ENCODE measurements around the gene NOBOX. TPM values are rescaled to one million over a fixed set of nuclear protein-coding genes. Genes with fewer than 3 reads are reported as not detected.
"Not testable (repeated sequence)": the region's sequence is repeated elsewhere in the genome, so short reads cannot be mapped to it uniquely, and the experiment has no call there.

Gene NOBOX
- total and polyA plus RNA-seq, 2 donors from 2014 or later, result not detected

- H3K27ac ChIP-seq (ENCODE audit: low read depth in 2 of 2, low read length in 2 of 2); FAIRE-seq; H3K9ac ChIP-seq (ENCODE audit: low read length in 3 of 3); H3K36me3 ChIP-seq (ENCODE audit: control insufficient read depth in 2 of 3, insufficient read depth in 3 of 3, low read length in 3 of 3); intact Hi-C loops (cut with DNase I); H3K27me3 ChIP-seq (ENCODE audit: control insufficient read depth, insufficient read depth, low read length); DNase-seq; H3K4me1 ChIP-seq (ENCODE audit: control insufficient read depth in 2 of 3, insufficient read depth in 2 of 3, low read depth in 1 of 3, low read length in 3 of 3); H3K9me3 ChIP-seq (ENCODE audit: control insufficient read depth in 2 of 3, insufficient read depth in 1 of 3, low read length in 3 of 3); H3K4me3 ChIP-seq (ENCODE audit: low read length in 3 of 3): not testable (repeated sequence)
These were observed 41.4 kb downstream of the NOBOX start for GRCh38 chr7:144362061-144362460.

GRCh38 chr7:144356860-144357259 is 46.6 kb downstream of the NOBOX start:
- H3K36me3 ChIP-seq (ENCODE audit: control insufficient read depth in 2 of 3, insufficient read depth in 3 of 3, low read length in 3 of 3); H3K9me3 ChIP-seq (ENCODE audit: control insufficient read depth in 2 of 3, insufficient read depth in 1 of 3, low read length in 3 of 3); H3K9ac ChIP-seq (ENCODE audit: low read length in 3 of 3); FAIRE-seq; H3K4me1 ChIP-seq (ENCODE audit: control insufficient read depth in 2 of 3, insufficient read depth in 2 of 3, low read depth in 1 of 3, low read length in 3 of 3); H3K27me3 ChIP-seq (ENCODE audit: control insufficient read depth, insufficient read depth, low read length); H3K27ac ChIP-seq (ENCODE audit: low read depth in 2 of 2, low read length in 2 of 2); H3K4me3 ChIP-seq (ENCODE audit: low read length in 3 of 3); intact Hi-C loops (cut with DNase I); DNase-seq: not testable (repeated sequence)

GRCh38 chr7:144356185-144356584 is 47.3 kb downstream of the NOBOX start:
- DNase-seq; H3K9me3 ChIP-seq (ENCODE audit: control insufficient read depth in 2 of 3, insufficient read depth in 1 of 3, low read length in 3 of 3); H3K27me3 ChIP-seq (ENCODE audit: control insufficient read depth, insufficient read depth, low read length); FAIRE-seq; H3K9ac ChIP-seq (ENCODE audit: low read length in 3 of 3); H3K4me3 ChIP-seq (ENCODE audit: low read length in 3 of 3); H3K4me1 ChIP-seq (ENCODE audit: control insufficient read depth in 2 of 3, insufficient read depth in 2 of 3, low read depth in 1 of 3, low read length in 3 of 3); H3K27ac ChIP-seq (ENCODE audit: low read depth in 2 of 2, low read length in 2 of 2); intact Hi-C loops (cut with DNase I); H3K36me3 ChIP-seq (ENCODE audit: control insufficient read depth in 2 of 3, insufficient read depth in 3 of 3, low read length in 3 of 3): not testable (repeated sequence)

- not testable (repeated sequence) for FAIRE-seq; H3K4me3 ChIP-seq (ENCODE audit: low read length in 3 of 3); DNase-seq
These were observed 48.2 kb downstream of the NOBOX start, which contains the start of gene ARHGEF5 for GRCh38 chr7:144355176-144355822. TSS of gene ARHGEF5 (plus strand) at chr7:144355402. CDS start at chr7:144362670, 7,268 bp downstream.

GRCh38 chr7:144351667-144352066 is 51.8 kb downstream of the NOBOX start:
- FAIRE-seq; H3K4me1 ChIP-seq (ENCODE audit: control insufficient read depth in 2 of 3, insufficient read depth in 2 of 3, low read depth in 1 of 3, low read length in 3 of 3); H3K27ac ChIP-seq (ENCODE audit: low read depth in 2 of 2, low read length in 2 of 2); H3K27me3 ChIP-seq (ENCODE audit: control insufficient read depth, insufficient read depth, low read length); H3K9ac ChIP-seq (ENCODE audit: low read length in 3 of 3); H3K9me3 ChIP-seq (ENCODE audit: control insufficient read depth in 2 of 3, insufficient read depth in 1 of 3, low read length in 3 of 3); intact Hi-C loops (cut with DNase I); H3K36me3 ChIP-seq (ENCODE audit: control insufficient read depth in 2 of 3, insufficient read depth in 3 of 3, low read length in 3 of 3); H3K4me3 ChIP-seq (ENCODE audit: low read length in 3 of 3): not testable (repeated sequence)
- DNase-seq, result peak in 1 of 5 donors; percentile 1

More at GRCh38 chr7:144355176-144355822, 48.2 kb downstream of the NOBOX start, which contains the start of gene ARHGEF5:
- H3K4me1 ChIP-seq (ENCODE audit: control insufficient read depth in 2 of 3, insufficient read depth in 2 of 3, low read depth in 1 of 3, low read length in 3 of 3); H3K9me3 ChIP-seq (ENCODE audit: control insufficient read depth in 2 of 3, insufficient read depth in 1 of 3, low read length in 3 of 3); intact Hi-C loops (cut with DNase I); H3K27ac ChIP-seq (ENCODE audit: low read depth in 2 of 2, low read length in 2 of 2); H3K36me3 ChIP-seq (ENCODE audit: control insufficient read depth in 2 of 3, insufficient read depth in 3 of 3, low read length in 3 of 3); H3K9ac ChIP-seq (ENCODE audit: low read length in 3 of 3); H3K27me3 ChIP-seq (ENCODE audit: control insufficient read depth, insufficient read depth, low read length): not testable (repeated sequence)

GRCh38 chr7:144348625-144349024 is 54.9 kb downstream of the NOBOX start:
- H3K36me3 ChIP-seq (ENCODE audit: control insufficient read depth in 2 of 3, insufficient read depth in 3 of 3, low read length in 3 of 3); H3K4me3 ChIP-seq (ENCODE audit: low read length in 3 of 3); H3K9ac ChIP-seq (ENCODE audit: low read length in 3 of 3); H3K27me3 ChIP-seq (ENCODE audit: control insufficient read depth, insufficient read depth, low read length); DNase-seq; H3K4me1 ChIP-seq (ENCODE audit: control insufficient read depth in 2 of 3, insufficient read depth in 2 of 3, low read depth in 1 of 3, low read length in 3 of 3); H3K9me3 ChIP-seq (ENCODE audit: control insufficient read depth in 2 of 3, insufficient read depth in 1 of 3, low read length in 3 of 3); intact Hi-C loops (cut with DNase I); FAIRE-seq; H3K27ac ChIP-seq (ENCODE audit: low read depth in 2 of 2, low read length in 2 of 2): not testable (repeated sequence)

Other genes with a start within 250 kb of the NOBOX start
- 4.9 TPM for gene CTAGE4, start 220.2 kb downstream of the NOBOX start, total RNA-seq
- 4.2 TPM for gene CTAGE4, start 220.2 kb downstream of the NOBOX start, polyA plus RNA-seq (ENCODE audit: insufficient read depth, low read depth, low replicate concordance)
- gene ARHGEF35, start 207.9 kb downstream of the NOBOX start, total RNA-seq, result 22.1 TPM
- 9.5 TPM for gene ARHGEF35, start 207.9 kb downstream of the NOBOX start, polyA plus RNA-seq (ENCODE audit: insufficient read depth, low read depth, low replicate concordance)
- 0.06 TPM for gene OR2A42, start 164.1 kb downstream of the NOBOX start, total RNA-seq
- 0.13 TPM for gene OR2A42, start 164.1 kb downstream of the NOBOX start, polyA plus RNA-seq (ENCODE audit: insufficient read depth, low read depth, low replicate concordance)
- gene OR2A7, start 138.9 kb downstream of the NOBOX start, total RNA-seq, result 12.3 TPM
- 3.5 TPM for gene OR2A7, start 138.9 kb downstream of the NOBOX start, polyA plus RNA-seq (ENCODE audit: insufficient read depth, low read depth, low replicate concordance)
- 4.3 TPM for gene CTAGE8, start 134.4 kb downstream of the NOBOX start, total RNA-seq
- 5.4 TPM for gene CTAGE8, start 134.4 kb downstream of the NOBOX start, polyA plus RNA-seq (ENCODE audit: insufficient read depth, low read depth, low replicate concordance)
- not detected for gene OR2A1, start 91.3 kb downstream of the NOBOX start, total RNA-seq
- gene OR2A1, start 91.3 kb downstream of the NOBOX start, polyA plus RNA-seq (ENCODE audit: insufficient read depth, low read depth, low replicate concordance), result not detected
- gene ARHGEF5, start 48.3 kb downstream of the NOBOX start, total RNA-seq, result 43.5 TPM
- 15.2 TPM for gene ARHGEF5, start 48.3 kb downstream of the NOBOX start, polyA plus RNA-seq (ENCODE audit: insufficient read depth, low read depth, low replicate concordance)